T-helper 2 cell treated with Interferon-gamma antibody and Interleukin-4, amounts not matched to agents 100 ng/mL and 5 ng/mL, for 36 hours (primary cell): Measurements from ENCODE around the gene KRT73. TPM values are rescaled to one million over a fixed set of nuclear protein-coding genes. Genes with fewer than 3 reads are reported as not detected.
"Not testable (repeated sequence)": the region's sequence is repeated elsewhere in the genome, so short reads cannot be mapped to it uniquely, and the experiment has no call there.

Experiments
- intact Hi-C: fragments of 100-400 bp; cut with micrococcal nuclease; formaldehyde crosslinking; loops from one replicate; pipeline ENCODE4 v1.15.1; 2023
- total RNA-seq: library from RNA; stranded (reverse); gene quantifications from 2 replicates; pipeline ENCODE4 v1.2.3, GENCODE V29; 2022

The KRT73 gene
- total RNA-seq, 1 donor from 2014 or later: 0.25 TPM

- intact Hi-C loops: no loop called here
Measured at GRCh38 chr12:52601671-52602070, 16.7 kb downstream of the KRT73 start.

DNA sequence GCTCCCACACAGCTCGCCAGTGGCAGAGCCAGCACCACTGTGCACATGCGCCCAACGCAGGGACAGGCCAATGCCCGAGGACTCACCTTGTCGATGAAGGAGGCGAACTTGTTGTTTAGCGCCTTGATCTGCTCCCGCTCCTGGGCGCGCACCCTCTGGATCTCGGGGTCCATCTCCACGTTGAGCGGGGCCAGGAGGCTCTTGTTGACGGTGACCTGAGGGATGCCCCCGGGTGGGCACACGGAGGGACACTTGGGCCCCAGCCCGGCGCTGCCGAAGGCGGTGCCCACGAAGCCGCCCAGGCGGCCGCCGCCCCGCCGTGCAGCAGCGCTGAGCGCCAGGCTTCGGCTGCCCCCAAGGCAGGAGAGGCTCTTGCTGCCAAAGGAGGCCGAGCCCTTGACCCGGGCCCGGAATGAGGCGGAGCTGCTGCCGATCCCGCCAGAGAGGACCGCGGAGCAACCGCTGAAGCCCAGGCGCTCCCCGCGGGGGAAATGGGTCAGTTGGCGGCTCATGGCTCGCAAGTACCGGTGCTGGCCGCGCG is 17.3 kb downstream of the KRT73 start, which contains the start of gene KRT72:
TSS of gene KRT72 (minus strand) at position 523 of the 541 bp plus-strand sequence. CDS start at position 512, 11 bp downstream.
- intact Hi-C loops: no loop called here

- intact Hi-C loops: no loop called here
Measured at GRCh38 chr12:52600475-52600874, 17.9 kb downstream of the KRT73 start.

- intact Hi-C loops: no loop called here
Measured at GRCh38 chr12:52600071-52600470, 18.3 kb downstream of the KRT73 start.

DNA sequence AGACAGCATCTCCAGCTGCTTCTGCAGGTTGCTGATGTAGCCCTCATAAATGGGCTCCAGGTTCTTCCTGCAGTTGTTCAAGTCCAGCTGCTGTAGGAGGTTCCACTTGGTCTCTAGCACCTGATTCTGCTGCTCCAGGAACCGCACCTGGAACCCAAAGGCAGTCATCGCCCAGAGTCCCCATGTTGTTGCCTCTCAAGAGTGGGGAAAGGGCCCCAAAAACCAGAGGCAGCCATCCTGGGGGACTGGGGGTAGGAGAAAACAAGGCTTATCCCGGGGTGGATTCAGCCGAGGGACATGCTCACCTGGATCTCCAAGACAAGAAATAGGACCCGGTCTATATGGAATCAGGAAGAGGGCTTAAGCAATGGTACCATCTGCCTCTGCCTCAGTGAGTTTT is 19.4 kb downstream of the KRT73 start:
- intact Hi-C loops: no loop called here

DNA sequence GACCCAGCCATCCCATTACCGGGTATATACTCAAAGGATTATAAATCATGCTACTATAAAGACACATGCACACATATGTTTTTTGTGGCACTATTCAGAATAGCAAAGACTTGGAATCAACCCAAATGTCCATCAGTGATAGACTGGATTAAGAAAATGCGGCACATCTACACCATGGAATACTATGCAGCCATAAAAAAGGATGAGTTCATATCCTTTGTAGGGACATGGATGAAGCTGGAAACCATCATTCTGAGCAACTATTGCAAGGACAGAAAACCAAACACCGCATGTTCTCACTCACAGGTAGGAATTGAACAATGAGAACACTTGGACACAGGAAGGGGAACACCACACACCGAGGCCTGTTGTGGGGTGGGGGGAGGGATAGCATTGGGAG is 24.1 kb downstream of the KRT73 start:
- intact Hi-C loops: not testable (repeated sequence)

DNA sequence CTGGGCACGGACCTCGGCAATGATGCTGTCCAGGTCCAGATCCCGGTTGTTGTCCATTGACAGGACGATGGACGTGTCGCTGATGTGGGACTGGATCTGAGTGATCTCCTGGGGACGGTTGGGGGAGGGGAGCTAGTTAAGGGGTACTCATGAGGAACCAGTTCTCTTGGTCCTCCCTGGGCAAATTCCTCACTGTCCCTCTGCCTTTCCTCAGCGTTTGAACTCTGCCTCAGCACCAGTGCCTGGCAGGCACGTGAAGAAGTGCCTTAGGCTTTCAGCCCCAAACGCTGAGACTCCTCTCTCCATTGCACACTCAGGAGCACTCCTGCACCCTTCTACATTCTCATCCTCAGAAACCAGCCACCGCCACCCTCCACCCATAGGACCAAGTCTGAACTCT is 26.8 kb downstream of the KRT73 start:
- intact Hi-C loops: no loop called here

- intact Hi-C loops: no loop called here
Measured at GRCh38 chr12:52590021-52590420, 28.3 kb downstream of the KRT73 start.

DNA sequence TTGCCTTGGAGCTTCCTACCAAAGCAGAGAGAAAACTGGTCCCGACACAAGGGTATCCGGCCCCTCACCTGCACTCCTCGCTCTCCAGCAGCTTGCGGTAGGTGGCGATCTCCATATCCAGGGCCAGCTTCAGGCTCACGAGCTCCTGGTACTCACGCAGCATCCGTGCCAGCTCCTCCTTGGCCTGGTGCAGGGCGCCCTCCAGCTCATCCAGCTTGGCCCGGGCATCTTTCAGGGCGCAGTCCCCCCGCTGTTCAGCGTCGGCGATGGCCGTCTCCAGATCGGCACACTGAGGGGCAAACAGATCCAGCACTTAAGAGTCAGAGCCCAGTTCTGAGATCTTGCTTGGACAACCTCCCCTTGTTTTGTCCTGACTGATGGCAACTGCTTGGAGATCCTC is 30.8 kb downstream of the KRT73 start:
- intact Hi-C loops: loop anchor here (10.0 kb wide), 1 partner anchor 433 kb away; no protein-coding TSS in a partner anchor

GRCh38 chr12:52585946-52586345 is 32.4 kb downstream of the KRT73 start:
- intact Hi-C loops: loop anchor here (1.0 to 10.0 kb wide), 2 partner anchors 59 to 431 kb away; no protein-coding TSS in a partner anchor

GRCh38 chr12:52585066-52585465 is 33.3 kb downstream of the KRT73 start:
- intact Hi-C loops: loop anchor here (10.0 kb wide), 1 partner anchor 430 kb away; no protein-coding TSS in a partner anchor

- intact Hi-C loops: loop anchor here (5.0 to 10.0 kb wide), 2 partner anchors 98 to 429 kb away; partner anchors contain the start of gene KRT1
Measured at GRCh38 chr12:52584156-52584682, 34.1 kb downstream of the KRT73 start.

DNA sequence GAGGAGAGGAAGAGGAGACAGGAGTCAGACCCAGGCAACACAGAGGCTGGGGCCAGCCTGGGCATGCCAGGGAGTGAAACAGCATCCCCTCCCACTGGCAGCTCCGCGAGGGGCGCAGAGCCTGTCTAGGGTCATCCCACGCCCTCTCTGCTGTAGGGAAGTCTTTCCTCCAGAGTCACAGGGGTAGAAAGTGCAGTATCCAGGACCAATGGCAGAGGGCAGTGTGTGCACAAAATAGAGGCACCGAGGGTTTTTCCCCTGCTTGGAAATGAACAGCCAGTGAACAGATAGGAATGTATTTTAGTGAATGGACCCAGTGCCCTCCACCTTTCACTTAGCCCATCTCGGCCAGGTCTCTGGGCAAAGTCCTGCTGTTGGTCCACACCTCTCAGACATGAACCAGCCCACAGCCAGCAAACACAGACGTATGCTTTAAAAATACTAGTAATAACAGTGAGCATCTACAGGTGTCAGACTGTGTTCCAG is 35.3 kb downstream of the KRT73 start:
- intact Hi-C loops: loop anchor here (1.0 to 10.0 kb wide), 4 partner anchors 99 to 428 kb away; partner anchors contain the start of gene KRT1

DNA sequence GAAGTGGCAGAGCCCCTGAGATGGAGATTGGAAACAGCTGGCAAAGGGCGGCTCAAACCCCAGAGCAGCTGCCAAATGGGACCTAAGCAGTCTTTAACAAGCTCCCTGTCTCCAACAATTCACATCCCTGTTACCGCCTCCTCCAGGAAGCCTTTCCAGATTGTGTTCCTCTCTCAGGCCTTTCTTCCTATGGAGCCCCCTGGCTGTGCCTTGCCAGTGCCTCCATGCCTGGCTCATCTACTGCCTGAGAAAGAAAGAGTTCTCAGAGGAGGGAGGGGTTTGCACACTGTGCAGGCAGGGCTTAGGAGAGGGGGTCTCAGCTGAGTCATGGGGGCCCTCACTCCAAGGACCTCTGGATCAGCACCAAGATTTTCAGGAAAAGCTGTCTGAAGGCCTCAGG is 35.9 kb downstream of the KRT73 start:
- intact Hi-C loops: loop anchor here (5.0 to 10.0 kb wide), 2 partner anchors 100 to 428 kb away; partner anchors contain the start of gene KRT1

- intact Hi-C loops: loop anchor here (5.0 to 10.0 kb wide), 2 partner anchors 101 to 427 kb away; partner anchors contain the start of gene KRT1
Measured at GRCh38 chr12:52581481-52581880, 36.9 kb downstream of the KRT73 start.

GRCh38 chr12:52581066-52581465 is 37.3 kb downstream of the KRT73 start:
- intact Hi-C loops: loop anchor here (5.0 to 10.0 kb wide), 2 partner anchors 101 to 426 kb away; partner anchors contain the start of gene KRT1

DNA sequence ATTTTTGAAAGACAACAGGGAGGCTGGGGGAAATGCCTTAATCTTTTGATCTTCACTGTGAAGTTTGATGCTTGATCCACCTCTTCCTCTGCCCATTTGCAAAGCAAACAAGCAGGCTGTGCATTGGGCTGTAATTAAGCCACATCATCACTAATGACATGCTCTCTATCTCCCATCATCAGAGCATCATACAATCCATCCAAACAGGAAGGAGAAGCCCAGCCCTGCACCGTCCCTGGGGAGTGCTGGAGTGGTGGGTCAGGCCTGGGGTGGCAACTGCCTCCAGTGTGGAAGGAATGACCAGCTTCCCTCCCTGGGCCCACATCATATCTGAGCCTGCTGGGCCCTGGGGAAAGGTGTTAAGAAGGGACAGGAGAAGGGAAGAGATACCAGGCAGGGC is 37.9 kb downstream of the KRT73 start:
- intact Hi-C loops: loop anchor here (5.0 to 10.0 kb wide), 2 partner anchors 102 to 426 kb away; partner anchors contain the start of gene KRT1

DNA sequence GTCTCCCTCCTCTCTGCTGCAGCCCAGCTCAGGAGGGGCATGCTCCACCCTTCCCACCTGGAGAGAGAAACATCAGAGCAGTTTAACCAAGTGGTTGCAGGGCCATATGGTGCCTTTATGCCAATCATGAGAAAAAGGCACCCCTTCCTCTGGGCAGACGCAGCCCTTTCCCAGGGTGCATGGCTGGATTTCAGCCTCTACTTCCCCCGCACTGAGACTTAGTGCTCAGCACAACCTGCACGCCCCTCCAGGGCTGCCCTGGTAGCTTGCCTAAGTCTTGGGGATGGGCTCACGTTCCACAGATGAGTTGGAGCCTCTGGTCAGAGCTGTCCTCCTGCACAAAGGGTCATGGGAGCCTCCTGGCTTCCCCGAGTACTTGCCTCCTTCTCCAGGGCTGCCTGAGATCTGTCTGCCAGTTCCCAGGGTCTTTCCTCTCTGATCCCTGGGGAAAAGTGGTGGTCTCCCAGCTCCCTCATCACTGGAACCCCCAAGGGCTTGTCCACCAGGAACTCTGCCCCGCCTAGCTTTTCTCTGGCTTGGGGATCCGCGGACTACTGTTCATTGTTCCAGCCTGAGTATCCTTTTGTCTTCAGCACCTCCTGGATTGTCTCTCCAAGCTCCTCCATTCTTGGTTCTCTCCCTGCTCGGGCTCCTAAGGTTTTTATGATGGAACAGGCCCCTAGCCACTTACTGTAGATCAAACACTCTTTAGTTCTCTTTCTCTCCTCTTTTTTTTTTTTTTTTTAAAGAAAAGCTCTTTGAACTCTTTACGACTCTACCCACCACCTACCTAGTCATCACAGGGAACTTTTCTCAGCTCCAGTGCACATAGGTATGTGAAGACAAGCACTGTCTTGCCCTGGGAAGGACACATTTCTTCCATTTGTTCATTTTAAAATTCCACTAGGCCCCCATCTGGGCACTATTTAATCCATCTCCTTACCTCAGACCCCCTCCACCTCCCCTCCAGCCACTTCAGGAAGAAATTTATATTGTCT is 38.6 kb downstream of the KRT73 start:
- intact Hi-C loops: loop anchor here (5.0 to 10.0 kb wide), 2 partner anchors 103 to 425 kb away; partner anchors contain the start of gene KRT1

GRCh38 chr12:52578469-52578868 is 39.9 kb downstream of the KRT73 start:
- intact Hi-C loops: no loop called here

GRCh38 chr12:52577316-52577715 is 41.0 kb downstream of the KRT73 start:
- intact Hi-C loops: no loop called here

- intact Hi-C loops: no loop called here
Measured at GRCh38 chr12:52575948-52576347, 42.4 kb downstream of the KRT73 start.
